HUES6 (cell line): ENCODE data around the gene OTUD1.
"Not testable (repeated sequence)": the region's sequence is repeated elsewhere in the genome, so short reads cannot be mapped to it uniquely, and the experiment has no call there.

Source experiments
- H3K27ac ChIP-seq: 2 replicates; pipeline ENCODE4 v1.7.0; 2013; ENCODE audit warnings: low read depth, mild to moderate bottlenecking, low read length, inconsistent platforms
- H3K27me3 ChIP-seq: 2 replicates; pipeline ENCODE4 v1.6.1; 2013; ENCODE audit warnings: low read length; ENCODE audit not compliant: control insufficient read depth, insufficient read depth
- H3K36me3 ChIP-seq: 2 replicates; pipeline ENCODE4 v1.6.1; 2013; ENCODE audit warnings: low read length; ENCODE audit not compliant: control insufficient read depth, insufficient read depth
- H3K4me1 ChIP-seq: 2 replicates; pipeline ENCODE4 v1.6.1; 2013; ENCODE audit warnings: low read length; ENCODE audit not compliant: control insufficient read depth, insufficient read depth
- H3K4me3 ChIP-seq: 2 replicates; pipeline ENCODE4 v1.5.1; 2013; ENCODE audit warnings: low read depth, low read length
- H3K9ac ChIP-seq: one replicate; pipeline ENCODE4 v1.6.1; 2013; ENCODE audit warnings: mild to moderate bottlenecking, low read length
- H3K9me3 ChIP-seq: 2 replicates; pipeline ENCODE4 v1.6.1; 2013; ENCODE audit warnings: low read depth, low read length; ENCODE audit not compliant: control insufficient read depth, insufficient read depth

The OTUD1 gene

DNA sequence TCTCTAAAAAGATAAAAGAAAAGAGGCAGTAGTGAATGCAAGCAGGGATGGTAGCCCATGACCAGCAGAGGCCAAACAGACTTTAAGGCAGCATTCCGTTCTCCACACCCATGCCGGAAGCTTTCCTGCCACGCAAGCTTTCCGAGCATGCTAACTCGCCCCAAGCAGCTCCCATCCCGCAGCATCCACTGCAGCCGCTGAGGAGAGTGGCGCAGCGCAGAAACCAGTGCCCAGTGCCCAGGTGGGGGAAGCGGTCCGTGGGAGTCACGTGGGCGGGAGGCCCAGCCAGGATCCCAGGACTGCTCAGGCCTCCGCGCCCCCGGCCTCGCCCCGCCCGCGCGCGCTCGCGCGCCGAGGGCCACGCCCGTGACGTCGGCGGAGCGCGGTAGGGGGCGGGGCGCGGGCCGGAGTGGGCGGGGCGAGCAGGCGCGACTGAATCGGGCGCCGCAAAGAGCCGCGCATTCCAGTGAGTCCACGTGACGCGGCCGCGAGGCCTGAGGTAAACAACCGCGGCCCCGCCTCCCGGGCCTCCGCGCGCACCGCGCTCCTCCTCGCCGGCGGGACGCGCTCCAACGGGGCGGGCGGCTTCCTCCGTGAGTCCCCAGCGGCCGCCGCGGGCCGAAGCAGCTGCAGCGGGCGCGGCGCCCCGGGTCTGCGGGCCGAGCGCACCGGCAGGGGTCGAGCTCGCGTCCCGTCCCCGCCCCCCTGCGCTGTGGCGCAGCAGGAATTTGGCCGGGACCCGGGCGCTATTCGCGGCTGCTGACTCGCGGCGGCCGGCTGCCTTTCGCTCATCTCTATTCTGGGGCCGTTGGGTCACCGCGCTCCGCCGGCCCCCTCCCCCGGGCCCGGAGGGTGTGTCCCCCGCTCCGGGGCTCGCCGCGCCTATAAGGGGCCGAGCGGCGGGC lies at the start of gene OTUD1:
TSS of gene OTUD1 (plus strand) at position 529 of the 905 bp plus-strand sequence. CDS start 383 bp downstream, outside the sequence.
- Histone ChIP-seq H3K9me3 (no peaks in the 10 kb centered on the region), H3K27me3 (peaks cover 12% of the 10 kb centered on the region), H3K36me3 (no peaks in the 10 kb centered on the region), H3K4me1 (peaks cover 6% of the 10 kb centered on the region; the same call in 1 of the 2 replicates), H3K9ac (peak within 1 kb of the TSS; percentile 71), H3K4me3 (peak within 1 kb of the TSS; percentile 75), H3K27ac (no peak within 1 kb of the TSS)

- not testable (repeated sequence) for H3K36me3 ChIP-seq, H3K4me1 ChIP-seq, H3K9me3 ChIP-seq, H3K9ac ChIP-seq, H3K4me3 ChIP-seq, H3K27ac ChIP-seq, H3K27me3 ChIP-seq
Measured at GRCh38 chr10:23390408-23390807, 48.5 kb upstream of the OTUD1 start.

DNA sequence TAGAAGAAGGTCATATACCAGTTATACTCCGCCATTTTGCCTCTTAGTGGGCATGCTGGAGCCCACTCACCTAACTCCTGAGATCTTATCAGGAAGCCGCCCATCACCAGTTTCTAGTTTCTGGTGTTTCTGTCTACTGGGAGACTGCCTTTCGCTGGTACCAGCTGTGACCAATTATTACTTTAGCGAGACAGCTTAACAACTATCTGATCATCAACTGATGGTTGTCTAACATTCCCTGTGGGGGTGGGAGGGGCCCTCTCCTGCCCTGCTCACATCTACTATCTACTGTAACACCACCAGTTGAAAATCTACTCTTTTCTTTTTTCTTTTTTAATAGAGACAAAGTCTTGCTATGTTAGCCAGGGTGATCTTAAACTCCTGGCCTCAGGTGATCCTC lies 48.1 kb upstream of the OTUD1 start:
- Histone ChIP-seq H3K9ac (no peak overlapping the region), H3K9me3 (no peaks in the 10 kb centered on the region)

GRCh38 chr10:23391821-23392220 lies 47.1 kb upstream of the OTUD1 start:
- Histone ChIP-seq H3K4me1 (no peaks in the 10 kb centered on the region), H3K9me3 (no peaks in the 10 kb centered on the region), H3K27ac (no peak overlapping the region), H3K27me3 (no peaks in the 10 kb centered on the region), H3K9ac (no peak overlapping the region), H3K36me3 (no peaks in the 10 kb centered on the region), H3K4me3 (no peak overlapping the region)

More for the DNA sequence above, 48.1 kb upstream of the OTUD1 start:
- Histone ChIP-seq H3K4me1 (no peaks in the 10 kb centered on the region), H3K4me3 (no peak overlapping the region), H3K27me3 (no peaks in the 10 kb centered on the region), H3K36me3 (no peaks in the 10 kb centered on the region), H3K27ac (no peak overlapping the region)

DNA sequence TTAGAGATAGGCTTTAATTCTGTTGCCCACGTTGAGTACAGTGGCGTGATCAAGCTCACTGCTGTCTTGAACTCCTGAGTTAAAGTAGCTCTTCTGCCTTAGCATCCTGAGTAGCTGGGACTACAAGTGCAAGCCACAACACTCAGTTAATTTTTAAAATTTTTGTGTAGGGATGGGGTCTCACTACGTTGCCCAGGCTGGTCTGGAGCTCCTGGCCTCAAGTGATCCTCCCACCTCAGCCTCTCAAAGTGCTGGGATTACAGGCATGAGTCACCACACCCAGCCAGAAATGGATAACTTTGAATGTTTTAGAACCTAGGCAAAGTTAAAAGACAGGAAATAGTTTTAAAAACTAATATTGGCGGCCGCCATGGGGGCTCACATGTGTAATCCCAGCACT lies 43.9 kb upstream of the OTUD1 start:
- H3K9me3 ChIP-seq: no peaks in the 10 kb centered on the region
- H3K4me3 ChIP-seq: no peak overlapping the region
- H3K27ac ChIP-seq: no peak overlapping the region
- no peak overlapping the region for H3K9ac ChIP-seq
- no peaks in the 10 kb centered on the region for H3K36me3 ChIP-seq
- H3K4me1 ChIP-seq: no peaks in the 10 kb centered on the region
- H3K27me3 ChIP-seq: no peaks in the 10 kb centered on the region

- Histone ChIP-seq H3K27me3 (no peaks in the 10 kb centered on the region), H3K9me3 (no peaks in the 10 kb centered on the region), H3K36me3 (no peaks in the 10 kb centered on the region), H3K4me1 (no peaks in the 10 kb centered on the region), H3K27ac (no peak overlapping the region), H3K9ac (no peak overlapping the region), H3K4me3 (no peak overlapping the region)
Measured at GRCh38 chr10:23396695-23397094, 42.2 kb upstream of the OTUD1 start.

DNA sequence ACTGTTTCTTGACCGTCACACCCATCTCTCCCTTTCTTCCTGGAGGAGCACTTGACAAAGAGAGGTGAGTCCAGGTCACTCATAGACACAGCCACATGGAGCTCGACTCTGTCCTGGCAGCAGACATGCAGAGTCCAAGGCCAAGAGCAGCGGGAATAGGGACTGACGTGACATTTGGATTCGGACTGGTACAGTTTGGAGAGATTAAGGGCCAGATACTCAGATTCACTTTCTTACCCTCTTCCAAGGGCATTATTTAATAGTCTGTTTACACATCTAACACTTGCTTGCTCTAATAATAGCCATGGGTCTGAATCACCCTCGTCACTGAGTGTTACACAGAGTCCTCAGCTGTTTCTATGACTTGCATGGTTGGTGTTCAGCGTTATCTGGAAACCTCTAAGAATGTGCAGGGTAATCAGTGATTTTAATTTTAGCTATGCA lies 39.2 kb upstream of the OTUD1 start:
- Histone ChIP-seq H3K27ac (no peak overlapping the region), H3K4me3 (no peak overlapping the region), H3K36me3 (no peaks in the 10 kb centered on the region), H3K27me3 (no peaks in the 10 kb centered on the region), H3K9ac (no peak overlapping the region), H3K9me3 (no peaks in the 10 kb centered on the region), H3K4me1 (peaks cover 6% of the 10 kb centered on the region; the same call in 1 of the 2 replicates)

- Histone ChIP-seq H3K27ac (no peak overlapping the region), H3K9me3 (no peaks in the 10 kb centered on the region), H3K4me1 (peaks cover 11% of the 10 kb centered on the region; the same call in 1 of the 2 replicates), H3K4me3 (no peak overlapping the region), H3K27me3 (no peaks in the 10 kb centered on the region), H3K9ac (no peak overlapping the region), H3K36me3 (no peaks in the 10 kb centered on the region)
Measured at GRCh38 chr10:23402856-23403255, 36.0 kb upstream of the OTUD1 start.

DNA sequence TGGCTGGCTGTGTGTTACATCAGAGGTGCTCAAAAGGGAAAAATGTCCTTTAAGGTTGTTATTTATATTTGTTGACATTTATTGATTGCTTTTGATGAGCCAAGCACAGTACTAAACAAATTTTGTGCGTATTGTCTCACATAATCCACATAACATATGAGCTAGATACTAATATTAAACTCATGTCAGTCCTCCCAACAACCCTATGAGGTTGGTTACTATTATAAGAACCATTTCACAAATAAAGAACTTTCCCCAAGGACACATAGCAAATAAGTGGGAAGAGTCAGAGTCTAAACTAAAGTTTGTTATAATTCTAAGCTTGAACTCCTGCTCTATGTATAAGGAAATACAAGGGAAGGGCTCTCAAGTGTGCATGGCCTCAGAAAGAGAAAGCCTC lies 35.6 kb upstream of the OTUD1 start:
- Histone ChIP-seq H3K9me3 (no peaks in the 10 kb centered on the region), H3K36me3 (no peaks in the 10 kb centered on the region), H3K27ac (no peak overlapping the region), H3K9ac (no peak overlapping the region), H3K4me1 (peaks cover 11% of the 10 kb centered on the region; the same call in 1 of the 2 replicates), H3K27me3 (no peaks in the 10 kb centered on the region), H3K4me3 (no peak overlapping the region)

- H3K4me1 ChIP-seq: peaks cover 11% of the 10 kb centered on the region; the same call in 1 of the 2 replicates
- H3K27me3 ChIP-seq: no peaks in the 10 kb centered on the region
- H3K9ac ChIP-seq: no peak overlapping the region
- H3K27ac ChIP-seq: no peak overlapping the region
- no peak overlapping the region for H3K4me3 ChIP-seq
- no peaks in the 10 kb centered on the region for H3K9me3 ChIP-seq
- H3K36me3 ChIP-seq: no peaks in the 10 kb centered on the region
Measured at GRCh38 chr10:23403719-23404118, 35.2 kb upstream of the OTUD1 start.

- H3K9ac ChIP-seq: no peak overlapping the region
- no peak overlapping the region for H3K4me3 ChIP-seq
- H3K36me3 ChIP-seq: no peaks in the 10 kb centered on the region
- H3K27me3 ChIP-seq: no peaks in the 10 kb centered on the region
- no peaks in the 10 kb centered on the region for H3K9me3 ChIP-seq
- peaks cover 11% of the 10 kb centered on the region; the same call in 1 of the 2 replicates for H3K4me1 ChIP-seq
- H3K27ac ChIP-seq: no peak overlapping the region
Measured at GRCh38 chr10:23404461-23404980, 34.4 kb upstream of the OTUD1 start.
